T-helper 2 cell treated with Interferon-gamma antibody and Interleukin-4, amounts not matched to agents 100 ng/mL and 5 ng/mL, for 36 hours (primary cell): ENCODE results near the gene ASB4. TPM values are rescaled to one million over a fixed set of nuclear protein-coding genes. Genes with fewer than 3 reads are reported as not detected.

Experiments
- intact Hi-C: fragments of 100-400 bp; cut with micrococcal nuclease; formaldehyde crosslinking; loops from one replicate; pipeline ENCODE4 v1.15.1; 2023
- total RNA-seq: library from RNA; stranded (reverse); gene quantifications from 2 replicates; pipeline ENCODE4 v1.2.3, GENCODE V29; 2022

Gene ASB4
- total RNA-seq, 1 donor from 2014 or later = not detected

DNA sequence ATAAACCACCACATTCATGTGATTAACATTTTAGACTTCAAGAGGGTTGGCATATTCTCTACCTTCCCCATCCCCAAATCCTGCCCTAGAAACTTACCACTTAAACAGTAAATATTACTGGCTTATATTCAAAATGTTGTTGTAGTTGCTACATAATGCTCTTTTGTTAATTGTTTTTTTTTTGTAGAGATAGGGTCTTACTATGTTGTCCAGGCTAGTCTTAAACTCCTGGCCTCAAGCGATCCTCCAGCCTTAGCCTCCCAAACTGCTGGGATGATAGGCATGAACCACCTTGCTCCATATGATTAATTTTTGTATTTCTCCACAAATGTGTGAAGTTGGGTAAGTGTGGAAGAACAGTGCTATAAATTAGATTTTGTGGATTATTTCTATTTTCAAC, 104.0 kb downstream of the ASB4 start:
- intact Hi-C loops = no loop called here

Other genes with a start within 250 kb of the ASB4 start
- not detected in 2 replicates for gene PON1, start 161.4 kb upstream of the ASB4 start, total RNA-seq
- 0.25 TPM in 1 of 2 replicates, not detected in the other for gene PON3, start 89.6 kb upstream of the ASB4 start, total RNA-seq
- gene PON2, start 50.9 kb upstream of the ASB4 start, total RNA-seq = 12.3 and 13.8 TPM in 2 replicates
- not detected in 2 replicates for gene PDK4, start 110.6 kb downstream of the ASB4 start, total RNA-seq